Measurements from ENCODE around the gene GRID1.

GRID1 gene

GRCh38 chr10:86298501-86299001 lies 68.0 kb downstream of the GRID1 start:
- H3K9me2 ChIP-seq (ENCODE audit: low read depth, low read length): no peaks in the 10 kb centered on the region
- no peak overlapping the region for H2AFZ ChIP-seq (ENCODE audit: low read length)
- H3K79me2 ChIP-seq (ENCODE audit: insufficient read depth, low read length): no peaks in the 10 kb centered on the region
- H3K36me3 ChIP-seq (ENCODE audit: insufficient read depth, low read length): no peaks in the 10 kb centered on the region
- H3K9me3 ChIP-seq (ENCODE audit: low read length): no peaks in the 10 kb centered on the region
- H3K27ac ChIP-seq (ENCODE audit: low read depth, low read length, poor library complexity, severe bottlenecking): no peak overlapping the region
- H4K20me1 ChIP-seq (ENCODE audit: insufficient read depth, low read length): no peaks in the 10 kb centered on the region
- no peaks in the 10 kb centered on the region for H3F3A ChIP-seq (ENCODE audit: insufficient read depth, low read length)
- no peak overlapping the region for H3K9ac ChIP-seq (ENCODE audit: low read length)
- H3K4me1 ChIP-seq (ENCODE audit: insufficient read depth, low read length, severe bottlenecking): no peaks in the 10 kb centered on the region
- H3K27me3 ChIP-seq (ENCODE audit: insufficient read depth, low read length): peaks cover 5% of the 10 kb centered on the region
- no peak overlapping the region for H3K4me3 ChIP-seq (ENCODE audit: low read depth, low read length, poor library complexity, severe bottlenecking)
- H3K4me2 ChIP-seq (ENCODE audit: low read length): no peak overlapping the region
- TF ChIP-seq CTCF (IDR thresholded peaks at IDR 0.05; ENCODE audit: low read length) (no peak), EZH2 (IDR thresholded peaks at IDR 0.05; ENCODE audit: borderline replicate concordance, low read length) (no peak)

- Histone ChIP-seq H3K27ac (ENCODE audit: low read depth, low read length, poor library complexity, severe bottlenecking) (no peak overlapping the region), H3F3A (ENCODE audit: insufficient read depth, low read length) (no peaks in the 10 kb centered on the region), H3K4me3 (ENCODE audit: low read depth, low read length, poor library complexity, severe bottlenecking) (no peak overlapping the region), H2AFZ (ENCODE audit: low read length) (no peak overlapping the region), H3K9ac (ENCODE audit: low read length) (no peak overlapping the region), H4K20me1 (ENCODE audit: insufficient read depth, low read length) (no peaks in the 10 kb centered on the region), H3K36me3 (ENCODE audit: insufficient read depth, low read length) (no peaks in the 10 kb centered on the region), H3K9me2 (ENCODE audit: low read depth, low read length) (no peaks in the 10 kb centered on the region), H3K27me3 (ENCODE audit: insufficient read depth, low read length) (no peaks in the 10 kb centered on the region; the same call in 1 of the 2 replicates), H3K4me2 (ENCODE audit: low read length) (no peak overlapping the region), H3K9me3 (ENCODE audit: low read length) (no peaks in the 10 kb centered on the region), H3K4me1 (ENCODE audit: insufficient read depth, low read length, severe bottlenecking) (no peaks in the 10 kb centered on the region), H3K79me2 (ENCODE audit: insufficient read depth, low read length) (no peaks in the 10 kb centered on the region)
- TF ChIP-seq EZH2 (IDR thresholded peaks at IDR 0.05; ENCODE audit: borderline replicate concordance, low read length): no peak
- no peak for TF ChIP-seq CTCF (IDR thresholded peaks at IDR 0.05; ENCODE audit: low read length)
These were observed 70.8 kb downstream of the GRID1 start for GRCh38 chr10:86295791-86296190.

GRCh38 chr10:86295351-86295750 lies 71.2 kb downstream of the GRID1 start:
- Histone ChIP-seq H3K4me3 (ENCODE audit: low read depth, low read length, poor library complexity, severe bottlenecking) (no peak overlapping the region), H3K36me3 (ENCODE audit: insufficient read depth, low read length) (no peaks in the 10 kb centered on the region), H3K4me1 (ENCODE audit: insufficient read depth, low read length, severe bottlenecking) (no peaks in the 10 kb centered on the region), H3K27ac (ENCODE audit: low read depth, low read length, poor library complexity, severe bottlenecking) (no peak overlapping the region), H3K9me3 (ENCODE audit: low read length) (no peaks in the 10 kb centered on the region), H3K27me3 (ENCODE audit: insufficient read depth, low read length) (no peaks in the 10 kb centered on the region; the same call in 1 of the 2 replicates), H3K4me2 (ENCODE audit: low read length) (no peak overlapping the region), H2AFZ (ENCODE audit: low read length) (no peak overlapping the region), H4K20me1 (ENCODE audit: insufficient read depth, low read length) (no peaks in the 10 kb centered on the region), H3K79me2 (ENCODE audit: insufficient read depth, low read length) (no peaks in the 10 kb centered on the region), H3F3A (ENCODE audit: insufficient read depth, low read length) (no peaks in the 10 kb centered on the region), H3K9ac (ENCODE audit: low read length) (no peak overlapping the region), H3K9me2 (ENCODE audit: low read depth, low read length) (no peaks in the 10 kb centered on the region)
- TF ChIP-seq EZH2 (IDR thresholded peaks at IDR 0.05; ENCODE audit: borderline replicate concordance, low read length) (no peak), CTCF (IDR thresholded peaks at IDR 0.05; ENCODE audit: low read length) (no peak)
